Testis (tissue), 3 donors: Measurements from ENCODE around the gene SMARCD2. TPM values are rescaled to one million over a fixed set of nuclear protein-coding genes. Genes with fewer than 3 reads are reported as not detected.

Experiments used
- DNase-seq: peaks from one replicate; pipeline ENCODE4 v3.0.0-alpha.2; 2019
- H3K27ac ChIP-seq, 2 donors: fragments of 200-600 bp; sonication (generic); one replicate each; pipeline ENCODE4 v1.5.1; 2019
- H3K27me3 ChIP-seq: fragments of 200-600 bp; sonication (generic); one replicate; pipeline ENCODE4 v1.5.1; 2019
- H3K36me3 ChIP-seq: fragments of 200-600 bp; sonication (generic); one replicate; pipeline ENCODE4 v1.5.1; 2017; ENCODE audit warnings: low read depth; ENCODE audit errors: missing control alignments
- H3K4me1 ChIP-seq: fragments of 200-600 bp; sonication (generic); one replicate; pipeline ENCODE4 v1.5.1; 2019
- H3K4me3 ChIP-seq, 2 donors: fragments of 200-600 bp; sonication (generic); one replicate each; pipeline ENCODE4 v1.5.1; 2017 to 2019
- H3K9me3 ChIP-seq: fragments of 200-600 bp; sonication (generic); one replicate; pipeline ENCODE4 v1.5.1; 2017
- POLR2A ChIP-seq: fragments of 450-650 bp; IDR thresholded peaks from one replicate; pipeline ENCODE4 v1.6.1; 2017; ENCODE audit warnings: antibody characterized with exemption, mild to moderate bottlenecking, moderate library complexity
- WGBS, 2 donors: methylation state at CpG; one replicate each; pipeline ENCODE4 v1.1.5; 2018; 5-methylcytosine and 5-hydroxymethylcytosine counted together
- intact Hi-C: fragments of 100-400 bp; cut with DNase I; formaldehyde crosslinking; loops from one replicate; pipeline ENCODE4 v1.15.1; 2023; ENCODE audit warnings: low total_unique reads
- polyA plus RNA-seq: library from polyadenylated mRNA; stranded (reverse); fragments of 350-450 nt; fragmentation: Illumina TruSeq; extraction: RNeasy Lipid Tissue Mini Kit (QIAGEN cat#74804); gene quantifications from one replicate; pipeline ENCODE4 v1.2.3, GENCODE V29; 2014; ENCODE audit warnings: low read depth, low replicate concordance; ENCODE audit not compliant: insufficient read depth
- total RNA-seq, 2 donors: library from RNA; depleted of rRNA; stranded (reverse); fragments of >200 nt; gene quantifications; one replicate each; pipeline ENCODE4 v1.2.3, GENCODE V29; 2016
- TF ChIP-seq, protein P1 (sequence below), 3 experiments: fragments of 450-650 bp in 2 of 3; fragments of 200-600 bp in 1 of 3; sonication (generic) in 1 of 3; IDR thresholded peaks; one replicate each; pipeline ENCODE4 v1.5.1; 2016 to 2019; ENCODE audit warnings: antibody characterized with exemption in 3 of 3, mild to moderate bottlenecking in 2 of 3, moderate library complexity in 1 of 3

Gene SMARCD2
- total and polyA plus RNA-seq, 3 donors from 2014 or later: 95.2 to 122 (median 121) TPM

DNA sequence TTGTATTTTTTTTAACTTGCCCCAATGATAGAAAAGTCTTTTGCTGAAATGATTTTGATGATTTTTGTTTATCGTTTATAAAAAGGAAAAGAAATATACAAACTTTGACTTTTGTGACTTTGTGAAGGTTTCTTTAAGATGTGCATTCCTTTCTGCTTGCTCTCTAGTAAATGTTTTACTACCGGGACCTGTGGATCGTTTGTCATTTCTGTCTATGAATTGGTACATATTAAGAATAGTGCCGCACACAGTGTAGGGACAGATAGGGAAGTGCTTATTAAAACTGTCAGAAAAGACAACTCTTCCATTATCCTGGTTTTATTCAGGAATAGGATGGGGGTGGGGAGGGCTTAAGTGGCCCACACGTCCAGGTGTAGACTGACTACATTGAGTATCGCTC is 23.4 kb downstream of the SMARCD2 start:
- DNase-seq: no peak
- intact Hi-C loops: loop anchor here (10.0 kb wide), 1 partner anchor 194 kb away; the partner anchor contains the start of gene MAP3K3
- Histone ChIP-seq H3K4me1 (no peaks in the 10 kb centered on the region), H3K27me3 (no peaks in the 10 kb centered on the region), H3K9me3 (no peaks in the 10 kb centered on the region), H3K4me3 (no peak overlapping the region), H3K36me3 (no peaks in the 10 kb centered on the region), H3K27ac (no peak overlapping the region)
- no peak for TF ChIP-seq POLR2A
- TF ChIP-seq, protein P1, sequence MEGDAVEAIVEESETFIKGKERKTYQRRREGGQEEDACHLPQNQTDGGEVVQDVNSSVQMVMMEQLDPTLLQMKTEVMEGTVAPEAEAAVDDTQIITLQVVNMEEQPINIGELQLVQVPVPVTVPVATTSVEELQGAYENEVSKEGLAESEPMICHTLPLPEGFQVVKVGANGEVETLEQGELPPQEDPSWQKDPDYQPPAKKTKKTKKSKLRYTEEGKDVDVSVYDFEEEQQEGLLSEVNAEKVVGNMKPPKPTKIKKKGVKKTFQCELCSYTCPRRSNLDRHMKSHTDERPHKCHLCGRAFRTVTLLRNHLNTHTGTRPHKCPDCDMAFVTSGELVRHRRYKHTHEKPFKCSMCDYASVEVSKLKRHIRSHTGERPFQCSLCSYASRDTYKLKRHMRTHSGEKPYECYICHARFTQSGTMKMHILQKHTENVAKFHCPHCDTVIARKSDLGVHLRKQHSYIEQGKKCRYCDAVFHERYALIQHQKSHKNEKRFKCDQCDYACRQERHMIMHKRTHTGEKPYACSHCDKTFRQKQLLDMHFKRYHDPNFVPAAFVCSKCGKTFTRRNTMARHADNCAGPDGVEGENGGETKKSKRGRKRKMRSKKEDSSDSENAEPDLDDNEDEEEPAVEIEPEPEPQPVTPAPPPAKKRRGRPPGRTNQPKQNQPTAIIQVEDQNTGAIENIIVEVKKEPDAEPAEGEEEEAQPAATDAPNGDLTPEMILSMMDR (IDR thresholded peaks at IDR 0.05): no peak
- WGBS, 2 donors: 78% methylated on average over 6 of the region's 6 CpGs

DNA sequence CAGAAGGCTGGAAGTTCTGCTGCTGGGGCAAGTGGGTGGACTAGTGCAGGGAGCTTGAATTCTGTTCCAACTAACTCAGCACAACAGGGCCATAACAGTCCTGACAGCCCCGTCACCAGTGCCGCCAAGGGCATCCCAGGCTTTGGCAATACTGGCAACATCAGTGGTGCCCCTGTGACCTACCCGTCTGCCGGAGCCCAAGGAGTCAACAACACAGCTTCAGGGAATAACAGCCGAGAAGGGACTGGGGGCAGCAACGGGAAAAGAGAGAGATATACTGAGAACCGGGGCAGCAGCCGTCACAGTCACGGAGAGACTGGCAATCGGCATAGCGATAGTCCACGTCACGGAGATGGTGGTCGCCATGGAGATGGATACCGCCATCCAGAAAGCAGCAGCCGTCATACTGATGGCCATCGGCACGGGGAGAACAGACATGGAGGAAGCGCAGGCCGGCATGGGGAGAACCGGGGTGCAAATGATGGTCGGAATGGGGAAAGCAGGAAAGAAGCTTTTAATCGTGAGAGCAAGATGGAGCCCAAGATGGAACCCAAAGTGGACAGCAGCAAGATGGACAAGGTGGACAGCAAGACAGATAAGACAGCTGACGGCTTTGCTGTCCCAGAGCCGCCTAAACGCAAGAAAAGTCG is 24.6 kb downstream of the SMARCD2 start:
- H3K36me3 ChIP-seq: no peaks in the 10 kb centered on the region
- H3K27ac ChIP-seq: no peak overlapping the region
- 92% methylated on average over 26 to 27 of the region's 27 CpGs for WGBS, 2 donors
- TF ChIP-seq, protein P1 (IDR thresholded peaks at IDR 0.05): no peak
- no peak for TF ChIP-seq POLR2A
- intact Hi-C loops: loop anchor here (10.0 kb wide), 1 partner anchor 193 kb away; the partner anchor contains the start of gene MAP3K3
- no peaks in the 10 kb centered on the region for H3K4me1 ChIP-seq
- H3K4me3 ChIP-seq: no peak overlapping the region
- DNase-seq: no peak
- no peaks in the 10 kb centered on the region for H3K9me3 ChIP-seq
- H3K27me3 ChIP-seq: no peaks in the 10 kb centered on the region

DNA sequence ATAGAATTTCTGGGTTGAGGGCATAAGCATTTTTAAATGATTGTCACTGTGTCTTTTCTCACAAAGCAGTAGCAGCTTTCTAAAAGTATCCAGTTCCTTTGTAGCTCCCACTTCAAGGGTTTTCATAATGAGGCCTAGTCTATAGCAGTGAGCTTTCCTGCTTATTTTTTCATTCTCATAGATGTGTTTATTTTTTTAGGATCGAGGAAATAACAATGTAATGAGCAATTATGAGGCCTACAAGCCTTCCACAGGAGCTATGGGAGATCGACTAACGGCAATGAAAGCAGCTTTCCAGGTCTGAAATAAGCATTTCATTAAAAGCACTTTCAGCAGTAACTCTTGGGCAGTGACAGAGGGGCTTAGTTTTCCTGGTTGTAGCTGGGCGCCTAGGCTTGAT is 25.8 kb downstream of the SMARCD2 start:
- DNase-seq: no peak
- Histone ChIP-seq H3K4me3 (no peak overlapping the region), H3K36me3 (no peaks in the 10 kb centered on the region), H3K9me3 (no peaks in the 10 kb centered on the region), H3K4me1 (no peaks in the 10 kb centered on the region), H3K27me3 (no peaks in the 10 kb centered on the region), H3K27ac (no peak overlapping the region)
- intact Hi-C loops: loop anchor here (10.0 kb wide), 1 partner anchor 192 kb away; the partner anchor contains the start of gene MAP3K3
- WGBS, 2 donors: 88 to 95% methylated on average over 4 of the region's 4 CpGs
- no peak for TF ChIP-seq POLR2A
- TF ChIP-seq, protein P1 (IDR thresholded peaks at IDR 0.05): no peak

DNA sequence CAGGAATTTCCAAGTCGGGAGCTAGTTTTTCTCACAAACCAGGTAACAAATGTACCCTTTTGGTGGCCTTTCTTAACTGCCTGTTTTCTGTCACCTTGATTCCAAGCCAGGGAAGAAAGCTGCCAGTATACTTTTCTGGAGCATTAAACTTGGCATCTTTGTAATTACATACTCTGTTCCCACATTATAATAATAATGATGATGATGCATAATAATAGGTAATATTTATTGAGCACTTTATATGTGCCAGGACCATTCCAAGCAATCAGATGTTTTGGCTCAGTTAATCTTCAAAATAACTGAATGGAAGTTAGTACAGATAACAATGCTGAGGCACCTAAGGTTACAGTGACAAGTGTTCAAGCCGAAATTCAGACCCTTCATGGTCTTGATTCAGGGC is 26.4 kb downstream of the SMARCD2 start:
- H3K36me3 ChIP-seq: no peaks in the 10 kb centered on the region
- no peaks in the 10 kb centered on the region for H3K27me3 ChIP-seq
- no peak for DNase-seq
- H3K4me3 ChIP-seq: no peak overlapping the region
- no peak for TF ChIP-seq POLR2A
- TF ChIP-seq, protein P1 (IDR thresholded peaks at IDR 0.05): no peak
- H3K27ac ChIP-seq: no peak overlapping the region
- intact Hi-C loops: loop anchor here (10.0 kb wide), 1 partner anchor 191 kb away; the partner anchor contains the start of gene MAP3K3
- no peaks in the 10 kb centered on the region for H3K4me1 ChIP-seq
- WGBS, 2 donors: 78 to 89% methylated on average over 2 of the region's 2 CpGs
- H3K9me3 ChIP-seq: no peaks in the 10 kb centered on the region

DNA sequence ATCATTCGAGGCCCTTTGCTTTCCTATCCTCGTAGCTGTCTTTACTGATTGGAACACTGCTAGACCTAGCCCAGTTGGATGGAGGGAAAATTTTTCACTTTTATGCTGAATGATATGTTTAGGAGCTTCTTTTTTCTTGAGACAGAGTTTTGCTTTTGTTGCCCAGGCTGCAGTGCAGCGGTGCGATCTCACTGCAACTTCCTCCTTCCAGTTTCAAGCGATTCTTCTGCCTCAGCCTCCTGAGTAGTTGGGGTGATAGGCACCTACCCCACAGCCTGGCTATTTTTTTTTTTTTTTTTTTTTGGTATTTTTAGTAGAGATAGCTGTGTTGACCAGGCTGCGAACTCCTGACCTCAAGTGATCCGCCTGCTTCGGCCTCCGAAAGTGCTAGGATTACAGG is 32.5 kb downstream of the SMARCD2 start:
- Histone ChIP-seq H3K4me1 (no peaks in the 10 kb centered on the region), H3K27ac (no peak overlapping the region), H3K27me3 (no peaks in the 10 kb centered on the region), H3K36me3 (no peaks in the 10 kb centered on the region), H3K9me3 (no peaks in the 10 kb centered on the region), H3K4me3 (no peak overlapping the region)
- intact Hi-C loops: loop anchor here (10.0 kb wide), 1 partner anchor 185 kb away; the partner anchor contains the start of gene MAP3K3
- TF ChIP-seq POLR2A: no peak
- TF ChIP-seq, protein P1 (IDR thresholded peaks at IDR 0.05): no peak
- DNase-seq: no peak
- WGBS, 2 donors: 85 to 92% methylated on average over 9 of the region's 9 CpGs
